IMR-90 (cell line): ENCODE results near the gene TIPARP. TPM values are rescaled to one million over a fixed set of nuclear protein-coding genes. Genes with fewer than 3 reads are reported as not detected.

Source experiments
- ATAC-seq: fragments of 200-7000 bp; cut with Tn5 transposase; 2 replicates; pipeline ENCODE4 v1.9.1; 2020; ENCODE audit warnings: low read depth, mild to moderate bottlenecking, moderate library complexity
- BruUV-seq: library from RNA; stranded (reverse); fragments of 400-500 nt; replicated peaks from 2 replicates; lab custom pipeline; 2021; lab: Mats Ljungman, UMichigan
- CTCF ChIA-PET: fragments of 300-600 bp; formaldehyde crosslinking; extraction: SDS; loops from one replicate; lab custom pipeline; 2021; ENCODE audit warnings: antibody characterized with exemption; lab: Yijun Ruan, JAX
- POLR2A ChIA-PET: fragments of 300-600 bp; sonication (Branson Sonifier 250); formaldehyde crosslinking; loops from one replicate; lab custom pipeline; 2022; ENCODE audit warnings: antibody characterized with exemption; ENCODE audit not compliant: unreplicated experiment; lab: Charles Lee
- DNase-seq: peaks from one replicate; pipeline ENCODE4 v3.0.0; 2013
- H2AFZ ChIP-seq: replicated peaks from 2 replicates; pipeline ENCODE3; 2013; ENCODE audit warnings: low read length, mild to moderate bottlenecking; ENCODE audit not compliant: poor library complexity
- H2AK5ac ChIP-seq: 2 replicates; pipeline ENCODE4 v1.6.1; 2013; ENCODE audit warnings: low read depth, low read length, inconsistent platforms
- H2AK9ac ChIP-seq: replicated peaks from 2 replicates; pipeline ENCODE3; 2013; ENCODE audit warnings: mild to moderate bottlenecking, low read depth, low read length, moderate library complexity; ENCODE audit not compliant: poor library complexity
- H2BK120ac ChIP-seq: 2 replicates; pipeline ENCODE4 v1.6.1; 2013; ENCODE audit warnings: low read depth, low read length, inconsistent platforms
- H2BK15ac ChIP-seq: 3 replicates; pipeline ENCODE4 v1.6.1; 2013; ENCODE audit warnings: low read depth, low read length, inconsistent platforms
- H2BK20ac ChIP-seq: 2 replicates; pipeline ENCODE4 v1.6.1; 2013; ENCODE audit warnings: low read depth, mild to moderate bottlenecking, inconsistent platforms, low read length, moderate library complexity
- H2BK5ac ChIP-seq: 2 replicates; pipeline ENCODE4 v1.6.1; 2013; ENCODE audit warnings: mild to moderate bottlenecking, low read depth, low read length, inconsistent platforms; ENCODE audit not compliant: poor library complexity, severe bottlenecking
- H3K14ac ChIP-seq: replicated peaks from 2 replicates; pipeline ENCODE4 v1.6.1; 2013; ENCODE audit warnings: low read depth, low read length, inconsistent platforms
- H3K18ac ChIP-seq: 2 replicates; pipeline ENCODE4 v1.6.1; 2013; ENCODE audit warnings: low read depth, low read length, control low read depth
- H3K23ac ChIP-seq: 2 replicates; pipeline ENCODE4 v1.6.1; 2013; ENCODE audit warnings: low read depth, low read length, inconsistent platforms
- H3K27ac ChIP-seq: 2 replicates; pipeline ENCODE4 v1.5.1; 2013; ENCODE audit warnings: mild to moderate bottlenecking, control low read depth, low read length; ENCODE audit not compliant: insufficient read depth
- H3K27me3 ChIP-seq: 2 replicates; pipeline ENCODE4 v1.6.1; 2013; ENCODE audit warnings: low read length; ENCODE audit not compliant: control insufficient read depth, insufficient read depth
- H3K36me3 ChIP-seq: 2 replicates; pipeline ENCODE4 v1.6.1; 2013; ENCODE audit warnings: low read length, mixed read lengths; ENCODE audit not compliant: control insufficient read depth, insufficient read depth
- H3K4ac ChIP-seq: 2 replicates; pipeline ENCODE4 v1.6.1; 2013; ENCODE audit warnings: low read depth, low read length, inconsistent platforms
- H3K4me1 ChIP-seq: 2 replicates; pipeline ENCODE4 v1.6.1; 2013; ENCODE audit warnings: low read length, mixed read lengths; ENCODE audit not compliant: control insufficient read depth, insufficient read depth
- H3K4me2 ChIP-seq: 2 replicates; pipeline ENCODE4 v1.6.1; 2013; ENCODE audit warnings: low read depth, mild to moderate bottlenecking, control low read depth, low read length, moderate library complexity
- H3K4me3 ChIP-seq: 2 replicates; pipeline ENCODE4 v1.5.1; 2013; ENCODE audit warnings: low read depth, mild to moderate bottlenecking, control low read depth, low read length, moderate library complexity; ENCODE audit not compliant: insufficient read depth
- H3K56ac ChIP-seq: 2 replicates; pipeline ENCODE4 v1.6.1; 2013; ENCODE audit warnings: low read length, inconsistent platforms; ENCODE audit not compliant: insufficient read depth; ENCODE audit errors: extremely low read depth
- H3K79me1 ChIP-seq, 2 experiments: 2 replicates each; pipeline ENCODE4 v1.6.1; 2013; ENCODE audit warnings: low read length in 2 of 2, inconsistent platforms in 1 of 2, low read depth in 1 of 2
- H3K9ac ChIP-seq: 2 replicates; pipeline ENCODE4 v1.6.1; 2013; ENCODE audit warnings: low read depth, low read length, control low read depth
- H3K9me1 ChIP-seq: 2 replicates; pipeline ENCODE4 v1.6.1; 2013; ENCODE audit warnings: low read length, inconsistent platforms; ENCODE audit not compliant: insufficient read depth
- H3K9me3 ChIP-seq: 2 replicates; pipeline ENCODE4 v1.6.1; 2013; ENCODE audit warnings: low read length; ENCODE audit not compliant: control insufficient read depth, insufficient read depth
- H4K20me1 ChIP-seq: 2 replicates; pipeline ENCODE4 v1.6.1; 2013; ENCODE audit warnings: low read length, inconsistent platforms; ENCODE audit not compliant: insufficient read depth
- H4K5ac ChIP-seq: 2 replicates; pipeline ENCODE4 v1.6.1; 2013; ENCODE audit warnings: mild to moderate bottlenecking, low read depth, low read length, control low read depth
- H4K8ac ChIP-seq, 2 experiments: 2 replicates each; pipeline ENCODE4 v1.6.1; 2013; ENCODE audit warnings: low read depth in 2 of 2, low read length in 2 of 2, control low read depth in 1 of 2, inconsistent platforms in 1 of 2
- H4K91ac ChIP-seq: 2 replicates; pipeline ENCODE4 v1.6.1; 2013; ENCODE audit warnings: low read depth, low read length, inconsistent platforms; ENCODE audit not compliant: insufficient read depth
- BHLHE40 ChIP-seq: fragments of 150-350 bp; IDR thresholded peaks from 2 replicates; pipeline ENCODE4 v1.6.1; 2016; ENCODE audit warnings: mild to moderate bottlenecking, low read depth, low read length
- CEBPB ChIP-seq: IDR thresholded peaks from 2 replicates; pipeline ENCODE4 v1.6.1; 2012; ENCODE audit warnings: low read depth, low read length, improper control_type of control experiment
- CHD1 ChIP-seq: IDR thresholded peaks from 2 replicates; pipeline ENCODE4 v1.6.1; 2012; ENCODE audit warnings: low read depth, low read length, improper control_type of control experiment
- CTCF ChIP-seq: conservative IDR thresholded peaks from 2 replicates; pipeline ENCODE4 v1.5.1; 2012; ENCODE audit warnings: mild to moderate bottlenecking, low read depth, low read length, improper control_type of control experiment
- ELK1 ChIP-seq: fragments of 150-350 bp; IDR thresholded peaks from 2 replicates; pipeline ENCODE4 v1.6.1; 2016; ENCODE audit warnings: low read depth, mild to moderate bottlenecking, low read length, moderate library complexity, borderline replicate concordance
- FOS ChIP-seq: fragments of 150-350 bp; IDR thresholded peaks from 2 replicates; pipeline ENCODE4 v1.6.1; 2016; ENCODE audit warnings: low read depth, low read length
- MAFK ChIP-seq: IDR thresholded peaks from 2 replicates; pipeline ENCODE4 v1.6.1; 2012; ENCODE audit warnings: low read depth, low read length, improper control_type of control experiment
- MAZ ChIP-seq: IDR thresholded peaks from 2 replicates; pipeline ENCODE4 v1.6.1; 2012; ENCODE audit warnings: low read depth, mild to moderate bottlenecking, low read length, improper control_type of control experiment, moderate library complexity, borderline replicate concordance
- MXI1 ChIP-seq: IDR thresholded peaks from 2 replicates; pipeline ENCODE4 v1.6.1; 2012; ENCODE audit warnings: low read depth, mild to moderate bottlenecking, low read length, moderate library complexity, borderline replicate concordance
- NFE2L2 ChIP-seq: fragments of 150-350 bp; IDR thresholded peaks from 2 replicates; pipeline ENCODE4 v1.6.1; 2016; ENCODE audit warnings: low read depth, mild to moderate bottlenecking, low read length
- POLR2A ChIP-seq: IDR thresholded peaks from 2 replicates; pipeline ENCODE4 v1.6.1; 2012; ENCODE audit warnings: mild to moderate bottlenecking, low read depth, low read length
- RAD21 ChIP-seq: IDR thresholded peaks from 2 replicates; pipeline ENCODE4 v1.6.1; 2012; ENCODE audit warnings: low read length, improper control_type of control experiment
- RCOR1 ChIP-seq: IDR thresholded peaks from 2 replicates; pipeline ENCODE4 v1.6.1; 2012; ENCODE audit warnings: mild to moderate bottlenecking, low read length, improper control_type of control experiment; ENCODE audit not compliant: insufficient replicate concordance
- RFX5 ChIP-seq: IDR thresholded peaks from 2 replicates; pipeline ENCODE4 v1.8.0; 2012; ENCODE audit warnings: low read depth, mild to moderate bottlenecking, low read length, moderate library complexity
- SMC3 ChIP-seq: fragments of 150-350 bp; IDR thresholded peaks from 2 replicates; pipeline ENCODE4 v1.6.1; 2016; ENCODE audit warnings: low read depth, mild to moderate bottlenecking, antibody characterized with exemption, low read length, moderate library complexity
- USF2 ChIP-seq: fragments of 150-350 bp; IDR thresholded peaks from 2 replicates; pipeline ENCODE4 v1.6.1; 2017; ENCODE audit warnings: mild to moderate bottlenecking, antibody characterized with exemption, low read length, low read depth
- WGBS, 2 experiments: methylation state at CpG; one replicate each; pipeline versions ENCODE4 v1.1.5 to v1.1.7; 2013; ENCODE audit warnings: missing lambda C conversion rate in 2 of 2; ENCODE audit not compliant: insufficient read length in 1 of 2; ENCODE audit errors: extremely low coverage in 2 of 2; 5-methylcytosine and 5-hydroxymethylcytosine counted together
- dilution Hi-C: fragments of 300-500 bp; cut with HindIII; formaldehyde crosslinking; loops from one replicate; pipeline ENCODE4 v1.14.3; 2018; ENCODE audit warnings: low sequenced_read_pairs; ENCODE audit not compliant: unreplicated experiment
- in situ Hi-C: fragments of 300-500 bp; cut with MboI; formaldehyde crosslinking; loops from 3 replicates; pipeline ENCODE4 v1.14.3; 2019; ENCODE audit warnings: low sequenced_read_pairs, inconsistent platforms, mixed read lengths
- intact Hi-C: fragments of 100-400 bp; cut with micrococcal nuclease; formaldehyde crosslinking; loops from 2 replicates; pipeline ENCODE4 v1.10.0; 2022
- polyA plus RNA-seq, 3 experiments: library from polyadenylated mRNA; depleted of rRNA; stranded (reverse); fragments of >200 nt; gene quantifications; 2 replicates each; pipeline ENCODE4 v1.2.3, GENCODE V29; 2012; ENCODE audit warnings: low replicate concordance in 1 of 3
- total RNA-seq: library from RNA; depleted of rRNA; stranded (reverse); fragments of >200 nt; gene quantifications from 2 replicates; pipeline ENCODE4 v1.2.3, GENCODE V29; 2012

The TIPARP gene
- total and polyA plus RNA-seq, 2 of the 4 experiments (the other 2 are of a cell fraction), result 12.6 to 70.8 TPM

- Histone ChIP-seq H3K14ac (no peak overlapping the region), H2AK5ac (no peak overlapping the region), H3K27me3 (no peaks in the 10 kb centered on the region), H2BK15ac (no peak overlapping the region), H3K9me3 (no peaks in the 10 kb centered on the region), H3K23ac (no peak overlapping the region), H3K36me3 (no peaks in the 10 kb centered on the region), H2BK5ac (no peak overlapping the region), H4K91ac (no peak overlapping the region), H2AFZ (no peak overlapping the region), H3K79me1 (peaks cover 0 to 6% of the 10 kb centered on the region in 2 experiments; a peak in 1 of 4 replicates), H4K8ac (no peak overlapping the region), H2AK9ac (no peak overlapping the region), H2BK120ac (no peak overlapping the region), H3K4me3 (no peak overlapping the region), H3K27ac (no peak overlapping the region), H3K4me1 (peaks cover 3% of the 10 kb centered on the region; the same call in 1 of the 2 replicates), H3K4ac (no peak overlapping the region), H2BK20ac (no peak overlapping the region), H3K18ac (no peak overlapping the region), H3K4me2 (no peak overlapping the region), H4K20me1 (peaks cover 6% of the 10 kb centered on the region; the same call in 1 of the 2 replicates), H3K9ac (no peak overlapping the region), H4K5ac (no peak overlapping the region), H3K9me1 (peaks cover 9% of the 10 kb centered on the region; the same call in 1 of the 2 replicates), H3K56ac (no peak overlapping the region)
- no peak for DNase-seq
- no CpG with 5 or more reads among the region's 2 CpGs for WGBS, 2 experiments
- BruUV-seq, result no TSS peak
- TF ChIP-seq NFE2L2, result no peak
- TF ChIP-seq FOS, result no peak
- no peak for TF ChIP-seq CEBPB
- no peak for TF ChIP-seq MAZ
- no peak for TF ChIP-seq SMC3
- no peak for TF ChIP-seq CHD1
- no peak for TF ChIP-seq RCOR1
- no peak for TF ChIP-seq BHLHE40
- TF ChIP-seq RAD21, result no peak
- no peak for TF ChIP-seq ELK1
- no peak for TF ChIP-seq MXI1
- no peak for TF ChIP-seq RFX5
- TF ChIP-seq POLR2A, result no peak
- TF ChIP-seq MAFK, result no peak
- no peak for TF ChIP-seq USF2
- no peak for TF ChIP-seq CTCF
- POLR2A ChIA-PET, result no interaction called here
- ATAC-seq, result no peak
- CTCF ChIA-PET, result interaction anchor here (0.7 kb wide), 1 partner anchor 1439 kb away, joined by 3 read pairs; no protein-coding TSS in a partner anchor
- dilution Hi-C loops, result no loop called here
- in situ Hi-C loops, result loop anchor here (25.0 kb wide), 1 partner anchor 508 kb away; no protein-coding TSS in a partner anchor
- intact Hi-C loops, result loop anchor here (5.0 kb wide), 1 partner anchor 197 kb away; no protein-coding TSS in a partner anchor
Measured at GRCh38 chr3:156670077-156670476, 4.3 kb upstream of the TIPARP start.
